ENCODE measurements around the gene SOX10. TPM values are rescaled to one million over a fixed set of nuclear protein-coding genes. Genes with fewer than 3 reads are reported as not detected.

The SOX10 gene
- total and polyA plus RNA-seq, 2 of the 4 experiments (the other 2 are of a cell fraction) = not detected

GRCh38 chr22:37968452-37969251, 15.7 kb downstream of the SOX10 start:
- Histone ChIP-seq H3K9me3 (ENCODE audit: control insufficient read depth, insufficient read depth, low read length) (no peaks in the 10 kb centered on the region), H3K23ac (ENCODE audit: low read depth, low read length) (no peak overlapping the region), H3K36me3 (ENCODE audit: control insufficient read depth, insufficient read depth, low read length) (peaks cover 23% of the 10 kb centered on the region), H2BK5ac (ENCODE audit: low read depth, low read length, poor library complexity, severe bottlenecking) (no peak overlapping the region), H3K56ac (ENCODE audit: extremely low read depth, insufficient read depth, low read length) (no peak overlapping the region), H3K9me1 (ENCODE audit: insufficient read depth, low read length) (peaks cover 5% of the 10 kb centered on the region; the same call in 1 of the 2 replicates), H3K4ac (ENCODE audit: low read depth, low read length) (no peak overlapping the region), H3K4me1 (ENCODE audit: control insufficient read depth, insufficient read depth, low read length) (peaks cover 7% of the 10 kb centered on the region), H3K27ac (ENCODE audit: insufficient read depth, low read length) (no peak overlapping the region), H2BK20ac (ENCODE audit: low read depth, low read length) (no peak overlapping the region), H2BK15ac (ENCODE audit: low read depth, low read length) (no peak overlapping the region), H2AFZ (replicated peaks; ENCODE audit: low read length, poor library complexity) (no peak overlapping the region), H3K9ac (ENCODE audit: low read depth, low read length) (no peak overlapping the region), H4K8ac (ENCODE audit: low read depth in 2 of 2, low read length in 2 of 2) (no peak overlapping the region), H3K4me2 (ENCODE audit: low read depth, low read length) (no peak overlapping the region), H3K18ac (ENCODE audit: low read depth, low read length) (no peak overlapping the region), H3K4me3 (ENCODE audit: insufficient read depth, low read depth, low read length) (no peak overlapping the region), H4K20me1 (ENCODE audit: insufficient read depth, low read length) (peaks cover 12% of the 10 kb centered on the region), H4K91ac (ENCODE audit: insufficient read depth, low read depth, low read length) (no peak overlapping the region), H2AK9ac (replicated peaks; ENCODE audit: low read depth, low read length, poor library complexity) (no peak overlapping the region), H3K14ac (replicated peaks; ENCODE audit: low read depth, low read length) (no peak overlapping the region), H3K79me1 (ENCODE audit: low read depth in 1 of 2, low read length in 2 of 2) (peaks cover 11 to 13% of the 10 kb centered on the region in 2 experiments), H4K5ac (ENCODE audit: low read depth, low read length) (no peak overlapping the region), H2BK120ac (ENCODE audit: low read depth, low read length) (no peak overlapping the region), H2AK5ac (ENCODE audit: low read depth, low read length) (no peak overlapping the region), H3K27me3 (ENCODE audit: control insufficient read depth, insufficient read depth, low read length) (no peaks in the 10 kb centered on the region)
- DNase-seq (no peak), ATAC-seq (ENCODE audit: low read depth) (no peak)
- no peak for TF ChIP-seq NFE2L2 (IDR thresholded peaks at IDR 0.05; ENCODE audit: low read depth, low read length)
- TF ChIP-seq MAFK (IDR thresholded peaks at IDR 0.05; ENCODE audit: low read depth, low read length) = no peak
- no peak for TF ChIP-seq USF2 (IDR thresholded peaks at IDR 0.05; ENCODE audit: low read depth, low read length)
- TF ChIP-seq CHD1 (IDR thresholded peaks at IDR 0.05; ENCODE audit: low read depth, low read length) = no peak
- TF ChIP-seq POLR2A (IDR thresholded peaks at IDR 0.05; ENCODE audit: low read depth, low read length) = no peak
- no peak for TF ChIP-seq ELK1 (IDR thresholded peaks at IDR 0.05; ENCODE audit: borderline replicate concordance, low read depth, low read length)
- TF ChIP-seq CTCF (conservative IDR thresholded peaks at IDR 0.05; ENCODE audit: low read depth, low read length) = no peak
- no peak for TF ChIP-seq RAD21 (IDR thresholded peaks at IDR 0.05; ENCODE audit: low read length)
- no peak for TF ChIP-seq FOS (IDR thresholded peaks at IDR 0.05; ENCODE audit: low read depth, low read length)
- TF ChIP-seq MXI1 (IDR thresholded peaks at IDR 0.05; ENCODE audit: borderline replicate concordance, low read depth, low read length) = no peak
- POLR2A ChIA-PET (ENCODE audit: unreplicated experiment) = no interaction called here
- CTCF ChIA-PET = no interaction called here
- intact Hi-C loops (cut with micrococcal nuclease) = no loop called here
- in situ Hi-C loops (cut with MboI; ENCODE audit: low sequenced_read_pairs) = no loop called here
- BruUV-seq (replicated peaks) = no TSS peak
- dilution Hi-C loops (cut with HindIII; ENCODE audit: low sequenced_read_pairs, unreplicated experiment) = no loop called here
- 89% methylated on average over 3 of the region's 5 CpGs; no CpG with 5 or more reads in 1 of the 2 experiments for WGBS, 2 experiments (ENCODE audit: extremely low coverage in 2 of 2, insufficient read length in 1 of 2)
